ENCODE measurements around the gene MNX1.

MNX1 gene

GRCh38 chr7:156968183-156968582 is 42.3 kb downstream of the MNX1 start:
- DNase-seq (ENCODE audit: low read depth), result no peak

- DNase-seq (ENCODE audit: low read depth), result no peak
Measured at GRCh38 chr7:156966387-156966786, 44.1 kb downstream of the MNX1 start.

- no peak for DNase-seq (ENCODE audit: low read depth)
Measured at GRCh38 chr7:156964971-156965370, 45.5 kb downstream of the MNX1 start.

DNA sequence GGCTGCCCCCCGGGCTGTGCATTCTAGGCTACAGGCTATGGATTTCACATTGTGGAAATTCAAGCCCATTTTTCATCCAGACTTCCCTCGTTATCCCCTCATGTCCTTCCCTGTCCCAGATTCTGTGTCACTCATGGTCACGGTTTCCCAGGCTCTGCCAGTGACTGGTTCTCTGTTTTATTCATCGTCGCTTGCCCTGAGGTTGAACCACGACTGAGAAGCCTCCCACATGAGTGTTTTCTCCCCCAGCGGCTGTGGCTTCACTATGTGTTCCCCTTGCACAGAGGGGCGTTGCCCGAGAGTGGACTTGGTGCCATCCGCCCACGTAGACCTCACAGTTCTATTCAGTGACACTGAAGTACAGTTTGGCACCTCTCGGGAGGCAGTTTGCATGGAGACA is 47.0 kb downstream of the MNX1 start:
- DNase-seq (ENCODE audit: low read depth), result no peak

DNA sequence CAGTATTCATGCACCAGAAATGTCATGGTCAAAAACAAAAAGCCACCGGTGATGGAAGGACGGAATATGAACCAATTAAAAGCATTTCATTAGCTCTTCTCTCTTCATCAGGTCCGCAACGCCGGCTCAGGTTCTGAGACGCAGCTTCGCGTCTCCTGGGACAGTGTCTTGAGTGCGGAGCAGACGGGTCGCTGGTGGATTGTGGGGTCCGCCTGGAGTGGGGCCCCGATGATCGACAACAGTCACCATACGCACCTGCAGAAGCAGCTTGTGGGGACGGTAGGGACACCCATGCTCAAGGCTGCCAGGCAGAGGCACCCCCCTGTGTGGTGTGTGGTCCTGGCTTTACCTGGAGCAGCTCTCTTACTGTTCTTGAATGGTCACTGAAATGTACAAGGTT is 47.6 kb downstream of the MNX1 start:
- no peak for DNase-seq (ENCODE audit: low read depth)

DNA sequence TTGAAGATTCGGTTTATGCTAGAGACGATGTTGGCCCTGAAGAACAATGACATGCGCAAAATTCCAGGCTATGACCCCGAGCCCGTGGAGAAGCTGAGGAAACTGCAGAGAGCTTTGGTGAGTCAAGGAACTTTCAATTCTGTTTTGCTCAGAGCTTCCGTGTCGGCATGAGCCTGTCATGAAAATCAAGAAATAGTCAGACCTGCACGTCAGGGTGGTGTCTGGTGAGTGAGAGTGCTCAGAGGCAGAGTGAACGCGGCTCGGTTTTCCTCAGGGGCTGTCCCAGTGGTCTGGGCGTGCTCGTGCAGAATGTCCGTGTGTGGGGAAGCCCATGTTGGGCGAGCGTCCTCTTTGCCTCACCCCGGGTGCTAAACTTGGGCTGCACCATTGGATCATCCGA is 48.3 kb downstream of the MNX1 start:
- DNase-seq (ENCODE audit: low read depth), result no peak

DNA sequence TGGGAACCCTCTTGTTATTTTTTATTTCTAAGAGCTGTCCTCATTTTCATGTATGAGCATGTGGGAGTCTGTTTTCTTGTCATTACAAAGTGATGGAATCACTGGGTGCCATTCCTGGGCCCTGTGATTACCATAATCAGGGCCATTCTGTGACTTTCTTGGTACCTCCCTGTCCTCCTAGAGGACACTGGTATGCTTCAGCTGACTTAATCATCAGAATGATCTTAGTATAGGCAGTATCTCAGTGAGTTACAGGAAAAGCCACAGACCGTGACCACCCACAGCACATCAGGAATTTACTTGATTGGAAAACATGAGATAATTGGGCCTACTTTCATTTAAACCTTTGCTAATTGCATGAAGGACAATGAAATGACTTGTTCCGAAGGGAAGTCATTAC is 53.7 kb downstream of the MNX1 start:
- no peak for DNase-seq (ENCODE audit: low read depth)

GRCh38 chr7:156954941-156955340 is 55.5 kb downstream of the MNX1 start:
- DNase-seq (ENCODE audit: low read depth), result no peak

All from activated T-cell treated with anti-CD3 and anti-CD28 coated beads for 1 hour (primary cell).